Mesenchymal stem cell (in vitro differentiated cells and primary cell): ENCODE results near the gene PRKD1.

ENCODE experiments used
- DNase-seq: peaks from one replicate; pipeline ENCODE4 v3.0.0-alpha.2; 2013
- H2AFZ ChIP-seq: one replicate; pipeline ENCODE4 v1.6.1; 2013; ENCODE audit warnings: low read depth, mild to moderate bottlenecking, control low read depth, inconsistent platforms, low read length, moderate library complexity
- H2AK5ac ChIP-seq: 2 replicates; pipeline ENCODE4 v1.6.1; 2013; ENCODE audit warnings: low read length, moderate library complexity, mild to moderate bottlenecking, inconsistent platforms; ENCODE audit not compliant: severe bottlenecking
- H2BK120ac ChIP-seq: one replicate; pipeline ENCODE4 v1.6.1; 2013; ENCODE audit warnings: low read depth, mild to moderate bottlenecking, inconsistent platforms, low read length, moderate library complexity
- H2BK12ac ChIP-seq, 2 experiments: one replicate each; pipeline ENCODE4 v1.6.1; 2013; ENCODE audit warnings: inconsistent platforms in 2 of 2, low read length in 2 of 2, mild to moderate bottlenecking in 2 of 2, moderate library complexity in 2 of 2, control low read depth in 1 of 2
- H2BK15ac ChIP-seq: one replicate; pipeline ENCODE4 v1.6.1; 2013; ENCODE audit warnings: mild to moderate bottlenecking, low read depth, inconsistent platforms; ENCODE audit not compliant: poor library complexity, severe bottlenecking
- H2BK5ac ChIP-seq: 2 replicates; pipeline ENCODE4 v1.6.1; 2013; ENCODE audit warnings: low read depth, mild to moderate bottlenecking, low read length, control low read depth, inconsistent platforms; ENCODE audit not compliant: poor library complexity, severe bottlenecking
- H3K14ac ChIP-seq, 2 experiments: one replicate each; pipeline ENCODE4 v1.6.1; 2013; ENCODE audit warnings: inconsistent platforms in 2 of 2, low read length in 2 of 2, control low read depth in 1 of 2, mild to moderate bottlenecking in 1 of 2, moderate library complexity in 1 of 2
- H3K18ac ChIP-seq, 2 experiments: one replicate each; pipeline ENCODE4 v1.6.1; 2013; ENCODE audit warnings: inconsistent platforms in 2 of 2, low read length in 2 of 2, control low read depth in 1 of 2, low read depth in 1 of 2, mild to moderate bottlenecking in 1 of 2
- H3K23ac ChIP-seq, 2 experiments: one replicate each; pipeline ENCODE4 v1.6.1; 2013; ENCODE audit warnings: inconsistent platforms in 2 of 2, low read length in 2 of 2, mild to moderate bottlenecking in 2 of 2, moderate library complexity in 2 of 2, control low read depth in 1 of 2
- H3K27ac ChIP-seq: 2 replicates; pipeline ENCODE4 v1.5.1; 2013; ENCODE audit warnings: mild to moderate bottlenecking, moderate library complexity, low read length, control low read depth, inconsistent platforms; ENCODE audit not compliant: poor library complexity, severe bottlenecking
- H3K27me3 ChIP-seq, 2 experiments: 2 replicates each; pipeline versions ENCODE4 v1.6.1 to v1.7.0; 2013; ENCODE audit warnings: low read length in 2 of 2, mild to moderate bottlenecking in 2 of 2, moderate library complexity in 2 of 2, control low read depth in 1 of 2, inconsistent platforms in 1 of 2; ENCODE audit not compliant: control insufficient read depth in 1 of 2, insufficient read depth in 1 of 2
- H3K36me3 ChIP-seq, 2 experiments: 2 replicates each; pipeline versions ENCODE4 v1.6.1 to v1.7.0; 2013; ENCODE audit warnings: low read length in 2 of 2, control low read depth in 1 of 2, inconsistent platforms in 1 of 2, low read depth in 1 of 2, mild to moderate bottlenecking in 1 of 2; ENCODE audit not compliant: insufficient read depth in 2 of 2, control insufficient read depth in 1 of 2
- H3K4ac ChIP-seq, 2 experiments: one replicate each; pipeline ENCODE4 v1.6.1; 2013; ENCODE audit warnings: inconsistent platforms in 2 of 2, low read length in 2 of 2, mild to moderate bottlenecking in 2 of 2, moderate library complexity in 2 of 2, control low read depth in 1 of 2, low read depth in 1 of 2
- H3K4me1 ChIP-seq: 2 replicates; pipeline ENCODE4 v1.6.1; 2013; ENCODE audit warnings: low read depth, low read length, control low read depth; ENCODE audit not compliant: control insufficient read depth, insufficient read depth
- H3K4me2 ChIP-seq: 2 replicates; pipeline ENCODE4 v1.6.1; 2013; ENCODE audit warnings: low read length, mild to moderate bottlenecking, inconsistent platforms; ENCODE audit not compliant: poor library complexity, severe bottlenecking
- H3K4me3 ChIP-seq, 2 experiments: 2 replicates each; pipeline versions ENCODE4 v1.5.1 to v1.7.0; 2013; ENCODE audit warnings: low read length in 2 of 2, mild to moderate bottlenecking in 2 of 2, control low read depth in 1 of 2, low read depth in 1 of 2; ENCODE audit not compliant: insufficient read depth in 1 of 2
- H3K79me1 ChIP-seq: replicated peaks from 2 replicates; pipeline ENCODE4 v1.6.1; 2013; ENCODE audit warnings: mild to moderate bottlenecking, control low read depth, low read length, inconsistent platforms; ENCODE audit not compliant: poor library complexity, severe bottlenecking
- H3K9ac ChIP-seq: 2 replicates; pipeline ENCODE4 v1.7.0; 2013; ENCODE audit warnings: mild to moderate bottlenecking, low read length, moderate library complexity
- H3K9me3 ChIP-seq: 2 replicates; pipeline ENCODE4 v1.7.0; 2013; ENCODE audit warnings: mild to moderate bottlenecking, low read length; ENCODE audit not compliant: control insufficient read depth
- H4K8ac ChIP-seq: one replicate; pipeline ENCODE4 v1.6.1; 2013; ENCODE audit warnings: inconsistent platforms, mild to moderate bottlenecking, low read length, moderate library complexity
- H4K91ac ChIP-seq: one replicate; pipeline ENCODE4 v1.6.1; 2013; ENCODE audit warnings: mild to moderate bottlenecking, low read length, inconsistent platforms
- WGBS: methylation state at CpG from one replicate; pipeline ENCODE4 v1.1.7; 2013; ENCODE audit warnings: mixed read lengths; 5-methylcytosine and 5-hydroxymethylcytosine counted together

PRKD1 gene

DNA sequence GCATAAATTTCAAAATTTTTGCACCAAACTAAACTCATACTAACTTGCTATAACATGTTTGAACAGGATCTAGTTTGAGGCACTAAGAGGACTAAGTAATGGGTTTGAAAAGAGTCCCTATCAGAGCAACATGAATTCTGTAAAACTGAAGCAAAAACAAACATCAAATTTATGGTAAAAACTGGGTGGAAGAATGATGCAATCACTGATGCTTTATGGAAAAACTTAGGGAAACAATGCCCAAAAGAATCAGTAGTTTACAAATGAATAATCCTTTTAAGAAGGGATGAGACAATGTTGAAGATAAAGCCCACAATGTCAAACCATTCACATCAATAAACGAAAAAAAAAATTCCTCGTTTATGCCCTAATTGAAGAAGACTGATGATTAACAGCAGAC is 88.9 kb downstream of the PRKD1 start:
- H2BK5ac ChIP-seq = no peak overlapping the region
- no peak overlapping the region for H2AK5ac ChIP-seq
- no peak overlapping the region for H2AFZ ChIP-seq
- no peaks in the 10 kb centered on the region for H3K4me1 ChIP-seq
- 90% methylated on average over 2 of the region's 2 CpGs for WGBS
- H3K23ac ChIP-seq = no peak overlapping the region
- H3K9ac ChIP-seq = no peak overlapping the region
- H3K27me3 ChIP-seq = no peaks in the 10 kb centered on the region
- H3K4me2 ChIP-seq = no peak overlapping the region
- H4K91ac ChIP-seq = no peak overlapping the region
- no peaks in the 10 kb centered on the region for H3K36me3 ChIP-seq
- no peak for DNase-seq
- H2BK12ac ChIP-seq = no peak overlapping the region
- peak overlapping the region in 1 of 2 experiments; percentile 19 for H3K4me3 ChIP-seq
- no peak overlapping the region for H2BK120ac ChIP-seq
- no peak overlapping the region for H3K27ac ChIP-seq
- peaks cover 7% of the 10 kb centered on the region for H3K79me1 ChIP-seq
- no peak overlapping the region for H4K8ac ChIP-seq
- no peak overlapping the region for H3K4ac ChIP-seq
- H3K9me3 ChIP-seq = peaks cover 41% of the 10 kb centered on the region
- H2BK15ac ChIP-seq = no peak overlapping the region
- no peak overlapping the region for H3K14ac ChIP-seq
- no peak overlapping the region for H3K18ac ChIP-seq

GRCh38 chr14:29836395-29836794 is 91.3 kb downstream of the PRKD1 start:
- no peak overlapping the region for H2BK120ac ChIP-seq
- H3K4me1 ChIP-seq = no peaks in the 10 kb centered on the region
- H3K36me3 ChIP-seq = no peaks in the 10 kb centered on the region
- H2BK15ac ChIP-seq = no peak overlapping the region
- H3K79me1 ChIP-seq = peaks cover 7% of the 10 kb centered on the region
- H3K23ac ChIP-seq = no peak overlapping the region
- H4K91ac ChIP-seq = no peak overlapping the region
- H3K27me3 ChIP-seq = no peaks in the 10 kb centered on the region
- no peak overlapping the region for H2AFZ ChIP-seq
- H3K18ac ChIP-seq = no peak overlapping the region
- 68% methylated on average over 2 of the region's 2 CpGs for WGBS
- H4K8ac ChIP-seq = no peak overlapping the region
- DNase-seq = no peak
- no peak overlapping the region for H2AK5ac ChIP-seq
- no peak overlapping the region for H3K9ac ChIP-seq
- H3K27ac ChIP-seq = no peak overlapping the region
- H2BK12ac ChIP-seq = no peak overlapping the region
- H2BK5ac ChIP-seq = no peak overlapping the region
- no peak overlapping the region for H3K14ac ChIP-seq
- peaks cover 36% of the 10 kb centered on the region for H3K9me3 ChIP-seq
- H3K4me2 ChIP-seq = no peak overlapping the region
- H3K4me3 ChIP-seq = no peak overlapping the region
- no peak overlapping the region for H3K4ac ChIP-seq

- no peak overlapping the region for H3K27ac ChIP-seq
- WGBS = 100% methylated on average over 2 of the region's 3 CpGs
Observed at GRCh38 chr14:29832042-29832441, 95.6 kb downstream of the PRKD1 start.

GRCh38 chr14:29829851-29830250 is 97.8 kb downstream of the PRKD1 start:
- Histone ChIP-seq H2AK5ac (no peak overlapping the region), H4K91ac (no peak overlapping the region), H3K79me1 (no peaks in the 10 kb centered on the region), H2AFZ (no peak overlapping the region), H3K4me2 (no peak overlapping the region), H3K14ac (no peak overlapping the region), H3K27ac (no peak overlapping the region), H3K36me3 (no peaks in the 10 kb centered on the region), H2BK15ac (no peak overlapping the region), H3K9me3 (no peaks in the 10 kb centered on the region), H3K18ac (no peak overlapping the region), H3K9ac (no peak overlapping the region), H2BK5ac (no peak overlapping the region), H3K27me3 (no peaks in the 10 kb centered on the region), H4K8ac (no peak overlapping the region), H2BK120ac (no peak overlapping the region), H2BK12ac (no peak overlapping the region), H3K23ac (no peak overlapping the region), H3K4me1 (no peaks in the 10 kb centered on the region), H3K4me3 (no peak overlapping the region), H3K4ac (no peak overlapping the region)
- no peak for DNase-seq
- WGBS = no CpG with 5 or more reads among the region's 2 CpGs

More at GRCh38 chr14:29832042-29832441, 95.6 kb downstream of the PRKD1 start:
- H4K91ac ChIP-seq = no peak overlapping the region
- H3K4me3 ChIP-seq = no peak overlapping the region
- no peak overlapping the region for H4K8ac ChIP-seq
- H3K9ac ChIP-seq = no peak overlapping the region
- H2BK5ac ChIP-seq = no peak overlapping the region
- H2BK120ac ChIP-seq = no peak overlapping the region
- no peak overlapping the region for H3K4me2 ChIP-seq
- H3K14ac ChIP-seq = no peak overlapping the region
- H3K79me1 ChIP-seq = peaks cover 2% of the 10 kb centered on the region
- H3K23ac ChIP-seq = no peak overlapping the region
- H3K4ac ChIP-seq = no peak overlapping the region
- no peaks in the 10 kb centered on the region for H3K4me1 ChIP-seq
- H3K36me3 ChIP-seq = no peaks in the 10 kb centered on the region
- no peaks in the 10 kb centered on the region for H3K27me3 ChIP-seq
- H3K18ac ChIP-seq = no peak overlapping the region
- H2BK15ac ChIP-seq = no peak overlapping the region
- no peak overlapping the region for H2AFZ ChIP-seq
- H2AK5ac ChIP-seq = no peak overlapping the region
- no peak overlapping the region for H2BK12ac ChIP-seq
- no peaks in the 10 kb centered on the region for H3K9me3 ChIP-seq
- no peak for DNase-seq
